T-helper 2 cell treated with Interferon-gamma antibody and Interleukin-4, amounts not matched to agents 100 ng/mL and 5 ng/mL, for 36 hours (primary cell): Measurements from ENCODE around the gene PNMA6A. TPM values are rescaled to one million over a fixed set of nuclear protein-coding genes. Genes with fewer than 3 reads are reported as not detected.
"Not testable (repeated sequence)": the region's sequence is repeated elsewhere in the genome, so short reads cannot be mapped to it uniquely, and the experiment has no call there.

Experiments used
- intact Hi-C: fragments of 100-400 bp; cut with micrococcal nuclease; formaldehyde crosslinking; loops from one replicate; pipeline ENCODE4 v1.15.1; 2023
- total RNA-seq: library from RNA; stranded (reverse); gene quantifications from 2 replicates; pipeline ENCODE4 v1.2.3, GENCODE V29; 2022

The PNMA6A gene
- total RNA-seq: 0.32 and 0.61 TPM in 2 replicates

- intact Hi-C loops: not testable (repeated sequence)
Observed at GRCh38 chrX:153071909-153072583, at the start of gene PNMA6A. PNMA6A (plus strand) TSS chrX:153072454; CDS start chrX:153073063, 609 bp downstream.

- intact Hi-C loops: not testable (repeated sequence)
Observed at GRCh38 chrX:153026501-153026900, 45.8 kb upstream of the PNMA6A start.

GRCh38 chrX:153028487-153028886, 43.8 kb upstream of the PNMA6A start:
- intact Hi-C loops: not testable (repeated sequence)

- intact Hi-C loops: no loop called here
Observed at GRCh38 chrX:153029162-153029561, 43.1 kb upstream of the PNMA6A start.

- intact Hi-C loops: loop anchor here (5.0 kb wide), 1 partner anchor 73 kb away; no protein-coding TSS in a partner anchor
Observed at GRCh38 chrX:153029875-153030274, 42.4 kb upstream of the PNMA6A start.

GRCh38 chrX:153030801-153031200, 41.5 kb upstream of the PNMA6A start:
- intact Hi-C loops: loop anchor here (5.0 kb wide), 1 partner anchor 74 kb away; no protein-coding TSS in a partner anchor

GRCh38 chrX:153032397-153033118, 39.7 kb upstream of the PNMA6A start:
- intact Hi-C loops: loop anchor here (2.0 to 5.0 kb wide), 3 partner anchors 75 to 636 kb away; no protein-coding TSS in a partner anchor

- intact Hi-C loops: no loop called here
Observed at GRCh38 chrX:153049093-153049492, 23.2 kb upstream of the PNMA6A start.

GRCh38 chrX:153052534-153052933, 19.7 kb upstream of the PNMA6A start:
- intact Hi-C loops: no loop called here

GRCh38 chrX:153055871-153056749, 16.1 kb upstream of the PNMA6A start, which contains the start of gene PNMA3:
PNMA3 (plus strand) TSS chrX:153056470; CDS start chrX:153057056, 586 bp downstream.
- intact Hi-C loops: no loop called here

- intact Hi-C loops: no loop called here
Observed at GRCh38 chrX:153057281-153057680, 15.0 kb upstream of the PNMA6A start.

GRCh38 chrX:153059191-153060094, 12.8 kb upstream of the PNMA6A start:
- intact Hi-C loops: no loop called here

GRCh38 chrX:153060095-153060445, 12.2 kb upstream of the PNMA6A start:
- intact Hi-C loops: no loop called here

- intact Hi-C loops: no loop called here
Observed at GRCh38 chrX:153061732-153062131, 10.5 kb upstream of the PNMA6A start.

- intact Hi-C loops: no loop called here
Observed at GRCh38 chrX:153063315-153063714, 8.9 kb upstream of the PNMA6A start.

- intact Hi-C loops: no loop called here
Observed at GRCh38 chrX:153064061-153064460, 8.2 kb upstream of the PNMA6A start.

GRCh38 chrX:153065389-153065788, 6.9 kb upstream of the PNMA6A start:
- intact Hi-C loops: no loop called here

- intact Hi-C loops: not testable (repeated sequence)
Observed at GRCh38 chrX:153066402-153066801, 5.9 kb upstream of the PNMA6A start.

- intact Hi-C loops: not testable (repeated sequence)
Observed at GRCh38 chrX:153073331-153073730, 1.1 kb downstream of the PNMA6A start.

- intact Hi-C loops: no loop called here
Observed at GRCh38 chrX:153074262-153074899, 2.1 kb downstream of the PNMA6A start.
